A673 (cell line): ENCODE data around the gene NUMA1. TPM values are rescaled to one million over a fixed set of nuclear protein-coding genes. Genes with fewer than 3 reads are reported as not detected.

Experiments
- BruUV-seq: library from RNA; stranded (reverse); fragments of 400-500 nt; replicated peaks from 2 replicates; lab custom pipeline; 2021; lab: Mats Ljungman, UMichigan
- CTCF ChIA-PET: fragments of 300-600 bp; sonication (Branson Sonifier 250); formaldehyde crosslinking; loops from one replicate; lab custom pipeline; 2022; ENCODE audit warnings: antibody characterized with exemption; lab: Charles Lee
- POLR2A ChIA-PET: fragments of 300-600 bp; sonication (Branson Sonifier 250); formaldehyde crosslinking; loops from one replicate; lab custom pipeline; 2022; ENCODE audit warnings: antibody characterized with exemption; ENCODE audit not compliant: low non-redundant PET; lab: Charles Lee
- DNase-seq: peaks from one replicate; pipeline ENCODE4 v3.0.0-alpha.2; 2015; ENCODE audit warnings: low spot score
- H3K27ac ChIP-seq: fragments of 200-600 bp; sonication (generic); 2 replicates; pipeline ENCODE4 v1.5.1; 2016; ENCODE audit warnings: mixed run types, low read depth, mild to moderate bottlenecking, mixed read lengths, antibody characterized with exemption, low read length; ENCODE audit not compliant: poor library complexity, severe bottlenecking
- H3K27me3 ChIP-seq: fragments of 200-600 bp; sonication (generic); replicated peaks from 2 replicates; pipeline ENCODE4 v1.6.1; 2017; ENCODE audit warnings: mixed run types, low read depth, mild to moderate bottlenecking, mixed read lengths, antibody characterized with exemption, low read length; ENCODE audit not compliant: insufficient read depth, poor library complexity
- H3K36me3 ChIP-seq: fragments of 200-600 bp; sonication (generic); 2 replicates; pipeline ENCODE4 v1.6.1; 2016; ENCODE audit warnings: mixed run types, mild to moderate bottlenecking, mixed read lengths, antibody characterized with exemption, low read length; ENCODE audit not compliant: insufficient read depth, poor library complexity, severe bottlenecking
- H3K4me1 ChIP-seq: fragments of 200-600 bp; sonication (generic); 2 replicates; pipeline ENCODE4 v1.6.1; 2017; ENCODE audit warnings: mixed run types, mild to moderate bottlenecking, mixed read lengths, antibody characterized with exemption, low read length; ENCODE audit not compliant: insufficient read depth, poor library complexity, severe bottlenecking
- H3K4me3 ChIP-seq: fragments of 200-600 bp; sonication (generic); 2 replicates; pipeline ENCODE4 v1.5.1; 2016; ENCODE audit warnings: low read depth, mixed run types, mild to moderate bottlenecking, mixed read lengths, low read length; ENCODE audit not compliant: poor library complexity, severe bottlenecking
- H3K9me3 ChIP-seq: fragments of 200-600 bp; sonication (generic); 2 replicates; pipeline ENCODE4 v1.6.1; 2016; ENCODE audit warnings: mixed run types, low read depth, mild to moderate bottlenecking, mixed read lengths, antibody characterized with exemption, low read length; ENCODE audit not compliant: poor library complexity, severe bottlenecking
- CTCF ChIP-seq: fragments of 300-800, 200-600 bp; sonication (generic); conservative IDR thresholded peaks from 2 replicates; pipeline ENCODE4 v1.5.1; 2017; ENCODE audit warnings: low read depth, mild to moderate bottlenecking, antibody characterized with exemption, low read length, moderate library complexity, mixed read lengths
- EZH2 ChIP-seq: fragments of 200-600 bp; sonication (generic); IDR thresholded peaks from 2 replicates; pipeline ENCODE4 v1.6.1; 2017; ENCODE audit warnings: borderline replicate concordance, low read depth, mild to moderate bottlenecking, mixed read lengths, antibody characterized with exemption, low read length; ENCODE audit not compliant: poor library complexity, severe bottlenecking
- intact Hi-C: fragments of 100-400 bp; cut with micrococcal nuclease; formaldehyde crosslinking; loops from one replicate; pipeline ENCODE4 v1.10.0; 2022; ENCODE audit not compliant: unreplicated experiment
- total RNA-seq: library from RNA; stranded (reverse); gene quantifications from 2 replicates; pipeline ENCODE4 v1.2.3, GENCODE V29; 2021

NUMA1 gene
- total RNA-seq, 1 experiment from 2014 or later = 216 TPM

- no TSS peak for BruUV-seq
- Histone ChIP-seq H3K4me1 (no peaks in the 10 kb centered on the region), H3K36me3 (peaks cover 9% of the 10 kb centered on the region), H3K27ac (no peak overlapping the region), H3K4me3 (no peak overlapping the region), H3K9me3 (no peaks in the 10 kb centered on the region), H3K27me3 (no peaks in the 10 kb centered on the region)
- ChIA-PET POLR2A (interaction anchor here (0.5 to 0.7 kb wide), 3 partner anchors 44 to 576 kb away, joined by 3 to 6 read pairs (median 3); no protein-coding TSS in a partner anchor), CTCF (no interaction called here)
- no peak for DNase-seq
- intact Hi-C loops = no loop called here
- no peak for TF ChIP-seq CTCF
- TF ChIP-seq EZH2 = no peak
Observed at GRCh38 chr11:71996517-71996916, 83.8 kb downstream of the NUMA1 start.

- no peak for TF ChIP-seq CTCF
- no peak for TF ChIP-seq EZH2
- CTCF ChIA-PET = interaction anchor here (0.6 kb wide), 1 partner anchor 146 kb away, joined by 4 read pairs; no protein-coding TSS in a partner anchor
- no peaks in the 10 kb centered on the region for H3K4me1 ChIP-seq
- no peaks in the 10 kb centered on the region for H3K27me3 ChIP-seq
- POLR2A ChIA-PET = no interaction called here
- no peak overlapping the region for H3K4me3 ChIP-seq
- peaks cover 5% of the 10 kb centered on the region for H3K36me3 ChIP-seq
- intact Hi-C loops = no loop called here
- BruUV-seq = no TSS peak
- H3K9me3 ChIP-seq = no peaks in the 10 kb centered on the region
- no peak for DNase-seq
- no peak overlapping the region for H3K27ac ChIP-seq
Observed at GRCh38 chr11:71995726-71996291, 84.5 kb downstream of the NUMA1 start.

- Histone ChIP-seq H3K9me3 (no peaks in the 10 kb centered on the region), H3K4me1 (no peaks in the 10 kb centered on the region), H3K27ac (no peak overlapping the region), H3K36me3 (peaks cover 8% of the 10 kb centered on the region), H3K4me3 (no peak overlapping the region), H3K27me3 (no peaks in the 10 kb centered on the region)
- CTCF ChIA-PET = no interaction called here
- TF ChIP-seq CTCF = no peak
- TF ChIP-seq EZH2 = no peak
- DNase-seq = no peak
- no TSS peak for BruUV-seq
- POLR2A ChIA-PET = no interaction called here
- intact Hi-C loops = no loop called here
Observed at GRCh38 chr11:71994786-71995185, 85.6 kb downstream of the NUMA1 start.
